AG10803 (cell line): Measurements from ENCODE around the gene DPP4.

Experiments used
- DNase-seq: peaks from one replicate; pipeline ENCODE4 v3.0.0; 2010; ENCODE audit warnings: low read depth
- H3K4me3 ChIP-seq: 2 replicates; pipeline ENCODE4 v1.5.1; 2011; ENCODE audit warnings: mild to moderate bottlenecking, low read length, control low read depth
- CTCF ChIP-seq: conservative IDR thresholded peaks from 2 replicates; pipeline ENCODE4 v1.5.1; 2011; ENCODE audit warnings: mild to moderate bottlenecking, low read length, control low read depth, inconsistent platforms

Gene DPP4

GRCh38 chr2:162037028-162037795 is 36.8 kb downstream of the DPP4 start:
- DNase-seq, result no peak
- no peak overlapping the region for H3K4me3 ChIP-seq
- TF ChIP-seq CTCF, result no peak

- no peak for DNase-seq
These were observed 38.0 kb downstream of the DPP4 start for GRCh38 chr2:162035981-162036380.

GRCh38 chr2:162030363-162031190 is 43.4 kb downstream of the DPP4 start:
- no peak for TF ChIP-seq CTCF
- H3K4me3 ChIP-seq, result no peak overlapping the region
- DNase-seq, result no peak

More at GRCh38 chr2:162035981-162036380, 38.0 kb downstream of the DPP4 start:
- no peak overlapping the region for H3K4me3 ChIP-seq
- no peak for TF ChIP-seq CTCF

- peak; percentile 53 for DNase-seq
- no peak overlapping the region for H3K4me3 ChIP-seq
- no peak for TF ChIP-seq CTCF
These were observed 44.6 kb downstream of the DPP4 start for GRCh38 chr2:162029287-162029901.

GRCh38 chr2:162028511-162028910 is 45.5 kb downstream of the DPP4 start:
- no peak for DNase-seq
- TF ChIP-seq CTCF, result no peak
- H3K4me3 ChIP-seq, result no peak overlapping the region

- DNase-seq, result peak; percentile 94
- TF ChIP-seq CTCF, result no peak
- no peak overlapping the region for H3K4me3 ChIP-seq
These were observed 48.7 kb downstream of the DPP4 start for GRCh38 chr2:162025121-162025911.
